NCI-H2196 (cell line): Measurements from ENCODE around the gene JARID2.
"Not testable (repeated sequence)": the region's sequence is repeated elsewhere in the genome, so short reads cannot be mapped to it uniquely, and the experiment has no call there.

Experiments used
- DNase-seq: peaks from one replicate; lab custom pipeline; 2025; ENCODE audit not compliant: unreplicated experiment; lab: John Stamatoyannopoulos, UW

Gene JARID2

DNA sequence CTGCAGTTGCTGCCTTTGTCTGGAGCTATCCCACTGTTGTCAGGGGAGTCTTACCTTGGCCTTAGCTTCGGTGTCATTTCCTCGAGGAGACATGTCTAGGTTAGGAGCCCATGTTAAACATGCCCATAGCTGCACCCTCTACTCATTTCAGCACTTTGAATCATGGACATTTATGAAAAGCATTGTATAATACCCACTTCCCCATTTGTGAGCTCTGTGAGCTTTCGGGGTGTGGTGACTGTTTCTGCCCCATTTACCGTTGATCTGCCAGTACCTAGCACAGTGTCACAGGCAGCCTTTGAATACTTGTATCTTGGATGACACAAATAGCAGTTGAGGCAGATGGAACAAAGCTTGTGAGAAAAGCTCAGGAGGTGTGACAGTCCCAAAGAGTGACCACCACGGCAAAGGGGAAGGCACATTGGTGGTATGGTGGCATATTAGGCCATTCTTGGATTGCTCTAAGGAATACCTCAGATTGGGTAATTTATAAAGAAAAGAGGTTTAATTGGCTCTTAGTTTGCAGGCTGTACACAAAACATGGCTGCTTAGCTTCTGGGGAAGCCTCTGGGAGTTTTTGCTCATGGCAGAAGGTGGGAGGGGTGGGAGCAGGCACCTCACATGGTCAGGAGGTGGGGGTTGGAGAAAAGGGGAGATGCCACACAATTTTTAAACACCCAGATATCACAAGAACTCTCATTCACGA is 42.0 kb downstream of the JARID2 start:
- no peak for DNase-seq

DNA sequence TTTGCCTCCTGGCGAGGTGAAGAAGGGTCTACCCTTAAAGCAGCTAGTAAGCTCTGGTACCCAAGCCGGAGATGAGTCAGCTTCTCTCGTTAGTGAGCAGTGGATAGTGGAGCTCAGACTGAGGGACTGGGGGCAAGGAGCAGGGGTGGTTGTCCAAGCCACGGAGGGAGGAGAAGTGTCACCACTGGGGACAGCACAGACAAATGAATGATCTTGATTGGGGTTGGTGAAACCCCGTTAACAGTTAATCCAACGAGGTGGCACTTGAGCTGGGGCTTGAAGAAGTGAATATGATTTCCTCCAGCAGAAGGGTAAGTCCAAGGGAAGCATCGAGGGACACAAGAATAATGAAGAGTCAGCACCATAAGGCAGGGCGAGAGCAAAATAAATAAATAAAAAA is 43.0 kb downstream of the JARID2 start:
- DNase-seq: no peak

DNA sequence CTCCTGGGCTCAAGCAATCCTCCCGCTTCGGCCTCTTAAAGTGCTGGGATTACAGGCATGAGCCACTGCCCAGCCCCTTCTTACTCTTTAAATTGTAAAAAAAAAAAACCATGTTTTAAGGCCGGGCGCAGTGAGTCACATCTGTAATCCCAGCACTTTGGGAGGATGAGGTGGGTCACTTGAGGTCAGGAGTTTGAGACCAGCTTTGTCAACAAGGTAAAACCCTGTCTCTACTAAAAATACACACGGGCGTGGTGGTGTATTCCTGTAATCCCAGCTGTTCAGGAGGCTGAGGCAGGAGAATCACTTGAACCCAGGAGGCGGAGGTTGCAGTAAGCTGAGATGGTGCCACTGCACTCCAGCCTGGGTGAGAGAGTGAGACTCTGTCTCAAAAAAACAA is 43.6 kb downstream of the JARID2 start:
- not testable (repeated sequence) for DNase-seq

DNA sequence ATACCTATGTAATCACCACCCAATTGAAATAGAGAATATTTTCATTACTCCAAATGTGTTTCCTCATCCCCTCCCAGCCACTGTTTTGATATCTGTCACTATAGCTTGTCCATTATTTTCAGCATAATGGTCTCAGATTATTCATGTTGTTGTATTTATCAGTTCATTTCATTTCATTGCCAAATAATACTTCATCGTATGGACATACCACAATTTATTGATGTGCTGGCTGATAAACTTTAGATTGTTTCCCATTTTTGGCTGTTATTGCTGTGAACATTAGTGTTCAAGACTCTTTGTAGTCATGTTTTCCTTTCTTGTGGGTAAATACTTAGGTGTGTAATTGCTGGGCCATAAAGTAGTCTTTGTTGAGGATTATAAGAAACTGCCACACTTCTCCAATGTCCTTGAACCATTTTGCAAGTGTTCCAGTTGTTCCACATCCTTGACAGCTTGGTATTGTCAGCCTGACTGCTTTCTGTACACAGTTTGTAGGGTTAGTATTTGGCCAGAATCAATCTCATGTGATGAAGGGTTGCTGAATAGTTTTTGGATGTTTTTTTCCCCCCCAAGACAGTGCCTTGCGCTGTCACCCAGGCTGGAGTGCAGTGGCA is 44.3 kb downstream of the JARID2 start:
- DNase-seq: no peak

DNA sequence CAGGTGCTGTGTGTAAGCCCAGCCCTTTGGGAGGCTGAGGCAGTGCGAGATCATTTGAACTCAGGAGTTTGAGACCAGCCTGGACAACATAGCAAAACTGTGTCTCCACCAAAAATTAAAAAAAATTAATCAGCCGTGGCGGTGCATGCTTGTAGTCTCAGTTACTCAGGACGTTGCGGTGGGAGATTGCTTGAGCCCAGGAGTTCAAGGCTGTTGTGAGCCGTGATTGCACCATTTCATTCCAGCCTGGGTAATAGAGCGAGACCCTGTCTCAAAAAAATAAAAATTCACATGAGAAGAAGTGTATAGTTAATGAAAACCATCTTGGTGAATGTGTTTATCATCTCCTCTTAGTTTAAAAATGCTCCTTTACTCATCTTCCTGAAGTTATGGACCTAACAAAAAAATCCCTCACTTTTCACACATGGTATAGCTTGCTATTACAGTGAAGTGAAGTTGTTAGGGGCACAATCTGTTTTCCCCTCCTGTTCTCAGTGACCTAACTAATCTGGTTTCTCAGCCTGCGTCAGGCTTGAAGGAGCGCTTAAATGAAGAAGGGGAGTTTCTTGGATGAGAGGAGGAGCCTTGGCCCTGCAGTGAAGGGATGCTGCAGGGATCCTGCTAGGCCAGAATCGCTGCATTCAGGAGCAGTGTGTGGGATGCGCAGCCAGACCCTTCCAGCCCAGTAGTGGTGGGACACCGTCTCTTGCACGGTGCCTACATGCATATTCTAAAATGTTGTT is 45.3 kb downstream of the JARID2 start:
- no peak for DNase-seq

DNA sequence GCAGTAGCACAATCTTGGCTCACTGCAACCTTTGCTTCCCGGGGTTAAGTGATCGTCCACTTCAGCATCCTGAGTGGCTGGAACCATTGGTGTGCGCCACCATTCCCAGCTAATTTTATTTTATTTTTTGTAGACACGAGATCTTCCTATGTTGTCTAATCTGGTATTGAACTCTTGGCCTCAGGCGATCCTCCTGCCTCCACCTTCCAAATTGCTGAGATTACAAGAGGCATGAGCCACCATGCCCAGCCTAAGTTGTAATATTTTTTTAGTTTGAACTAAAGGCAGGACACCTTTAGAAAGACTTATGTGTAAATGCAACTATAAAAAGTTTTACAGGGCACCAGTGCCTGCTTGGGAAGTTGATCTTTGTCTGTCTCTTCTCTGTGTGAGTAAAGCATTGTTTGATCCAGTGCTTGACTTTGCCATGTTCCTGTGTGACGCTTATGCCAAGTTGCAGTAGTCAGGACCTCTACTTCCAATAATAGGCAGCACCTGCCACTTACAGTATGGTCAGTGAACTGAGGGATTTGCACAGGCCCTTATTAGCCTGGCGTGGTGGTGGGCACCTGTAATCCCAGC is 46.9 kb downstream of the JARID2 start:
- DNase-seq: no peak

DNA sequence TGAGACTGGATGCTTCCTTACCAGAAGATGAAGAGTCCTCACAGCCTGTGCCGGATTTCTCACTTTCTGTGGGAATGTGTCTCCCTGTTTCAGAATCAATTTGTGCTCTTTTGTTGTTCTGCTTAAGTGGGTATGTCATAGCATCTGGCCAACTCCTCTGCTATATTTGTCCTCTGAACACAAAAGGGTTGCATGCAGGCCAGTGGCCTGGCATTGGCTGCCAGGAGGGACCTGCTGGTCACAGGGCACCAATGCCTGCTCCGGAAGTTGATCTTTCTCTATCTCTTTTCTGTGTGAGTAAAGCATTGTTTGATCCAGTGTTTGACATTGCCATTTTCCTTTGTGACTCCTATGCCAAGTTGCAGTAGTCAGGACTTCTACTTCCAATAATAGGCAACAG is 47.8 kb downstream of the JARID2 start:
- no peak for DNase-seq

DNA sequence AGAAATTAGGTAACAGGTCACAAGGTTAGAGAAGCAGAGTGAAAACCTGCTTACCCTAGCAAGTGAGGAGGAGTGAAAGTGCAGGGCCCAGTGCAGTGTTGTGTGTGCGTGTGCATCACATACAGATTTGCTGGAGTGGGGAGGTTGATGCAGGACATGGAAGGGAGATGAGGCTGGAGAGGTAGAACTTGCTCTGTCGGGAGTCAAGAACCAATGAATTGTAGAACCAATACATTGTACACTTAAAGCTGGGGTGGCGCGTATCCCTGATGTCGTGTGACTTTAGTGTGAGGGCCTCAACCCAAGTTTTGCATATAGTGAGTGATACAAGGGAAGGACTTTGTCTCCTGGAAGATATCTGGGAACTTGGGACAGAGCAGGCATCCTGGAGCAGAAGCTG is 48.6 kb downstream of the JARID2 start:
- no peak for DNase-seq

DNA sequence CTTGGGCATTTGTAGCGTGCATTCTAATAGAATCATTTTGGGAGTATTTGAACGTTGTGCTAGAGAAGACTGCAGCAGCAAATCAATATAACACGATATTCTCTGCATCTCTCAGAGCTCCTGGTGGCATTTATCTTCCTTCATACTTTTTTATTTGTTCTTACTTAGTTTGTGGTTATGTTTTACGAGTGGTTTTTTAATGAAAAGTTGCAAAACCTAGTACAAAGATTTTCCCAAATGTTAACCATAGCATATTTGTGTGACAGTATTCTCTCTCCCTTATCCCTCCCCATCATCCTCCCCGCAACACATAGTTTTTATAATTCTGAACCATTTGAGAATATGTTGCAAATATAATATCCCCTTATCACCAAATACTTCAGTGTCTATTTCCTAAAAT is 50.4 kb downstream of the JARID2 start:
- DNase-seq: no peak

DNA sequence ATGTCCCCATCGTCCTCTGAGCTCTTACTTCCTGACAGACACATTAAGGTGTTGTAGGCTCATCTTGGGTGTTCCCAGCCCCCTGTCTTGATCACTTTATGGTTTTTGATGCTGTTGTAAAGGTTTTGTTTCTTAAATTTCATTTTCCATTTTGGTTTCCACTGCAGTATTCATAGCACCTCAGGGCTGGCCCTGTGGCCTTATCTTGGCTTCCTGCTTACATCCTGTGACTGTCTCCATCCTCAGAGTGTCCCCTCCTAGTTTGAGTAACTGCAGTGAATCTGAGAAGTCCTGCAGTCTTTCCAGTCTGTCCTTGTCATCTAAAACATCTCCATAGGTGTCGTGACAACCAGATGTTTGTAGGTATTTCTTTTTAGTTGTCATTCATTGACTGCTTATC is 50.9 kb downstream of the JARID2 start:
- no peak for DNase-seq

DNA sequence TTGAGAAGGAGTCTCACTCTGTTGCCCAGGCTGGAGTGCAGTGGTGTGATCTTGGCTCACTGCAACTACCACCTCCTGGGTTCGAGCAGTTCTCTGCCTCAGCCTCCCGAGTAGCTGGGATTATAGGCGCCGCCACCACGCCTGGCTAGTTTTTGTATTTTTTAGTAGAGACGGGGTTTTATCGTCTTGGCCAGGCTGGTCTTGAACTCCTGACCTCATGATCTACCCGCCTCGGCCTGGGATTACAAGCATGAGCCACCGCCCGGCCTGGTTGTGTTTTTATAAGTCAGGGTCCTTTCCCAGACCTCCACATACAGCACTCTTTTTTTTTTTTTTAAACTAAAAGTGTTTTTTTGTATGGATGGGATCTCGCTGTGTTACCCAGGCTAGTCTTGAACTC is 51.3 kb downstream of the JARID2 start:
- DNase-seq: not testable (repeated sequence)

DNA sequence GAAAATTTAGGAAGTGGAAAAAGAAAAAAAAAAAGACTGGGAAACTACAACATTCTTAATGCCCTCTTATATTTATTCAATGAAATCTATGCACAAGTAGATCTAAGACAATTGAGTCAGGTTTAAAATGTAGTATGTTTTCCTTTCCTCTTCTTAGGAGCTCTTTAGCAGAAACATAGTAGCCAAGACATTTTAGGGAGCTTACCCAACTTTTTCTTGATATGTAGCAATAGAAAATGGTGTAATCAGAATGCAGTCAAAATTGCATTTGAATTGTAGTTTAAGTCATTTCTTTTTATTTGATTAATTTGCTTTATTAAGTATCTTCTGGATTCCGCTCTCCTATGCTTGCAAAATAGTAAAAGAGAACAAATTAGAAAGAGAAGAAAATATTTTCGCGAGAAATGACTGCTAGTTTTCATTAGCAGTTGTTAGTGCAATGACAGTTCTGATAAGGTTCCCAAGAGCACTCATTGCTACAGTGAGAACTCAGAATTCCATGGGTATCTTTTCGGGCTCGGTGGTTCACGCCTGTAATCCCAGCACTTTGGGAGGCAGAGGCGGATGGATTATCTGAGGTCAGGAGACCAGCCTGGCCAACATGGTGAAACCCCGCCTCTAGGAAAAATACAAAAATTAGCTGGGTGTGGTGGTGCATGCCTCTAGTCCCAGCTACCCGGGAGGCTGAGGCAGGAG is 52.2 kb downstream of the JARID2 start:
- no peak for DNase-seq

DNA sequence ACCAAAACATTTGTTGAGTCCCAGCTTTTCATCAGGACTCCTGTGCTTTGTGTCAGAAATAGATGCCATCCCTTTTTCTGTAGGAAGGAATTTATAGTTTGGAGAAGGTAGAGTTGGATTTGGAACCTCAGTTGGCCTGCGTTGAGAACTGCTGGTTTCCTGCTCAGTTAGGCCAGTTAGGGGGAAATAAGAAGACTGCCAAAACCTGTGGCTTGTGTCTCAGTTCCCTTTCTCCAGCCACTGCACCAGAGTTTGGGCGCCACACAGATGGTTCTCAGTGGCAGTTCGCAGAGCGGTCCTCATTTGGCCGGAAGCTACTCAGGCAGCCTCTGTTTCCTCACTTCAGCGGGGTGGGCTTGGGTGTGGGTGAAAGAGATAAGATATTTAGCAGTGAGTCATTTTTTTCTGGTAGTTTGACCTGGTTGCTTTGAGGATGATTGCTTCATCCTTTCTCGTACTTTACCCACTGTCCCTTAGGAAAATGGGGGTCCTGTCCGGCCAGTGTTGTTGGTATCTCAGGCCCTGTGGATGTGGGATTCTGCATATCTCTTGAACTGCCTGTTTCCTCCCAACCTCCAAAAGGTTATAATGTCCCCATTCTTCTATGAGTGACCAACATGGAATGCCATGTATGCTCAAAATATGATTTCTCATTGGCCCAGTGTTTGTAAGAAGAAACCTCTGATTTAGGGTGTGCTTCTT is 53.7 kb downstream of the JARID2 start:
- no peak for DNase-seq

DNA sequence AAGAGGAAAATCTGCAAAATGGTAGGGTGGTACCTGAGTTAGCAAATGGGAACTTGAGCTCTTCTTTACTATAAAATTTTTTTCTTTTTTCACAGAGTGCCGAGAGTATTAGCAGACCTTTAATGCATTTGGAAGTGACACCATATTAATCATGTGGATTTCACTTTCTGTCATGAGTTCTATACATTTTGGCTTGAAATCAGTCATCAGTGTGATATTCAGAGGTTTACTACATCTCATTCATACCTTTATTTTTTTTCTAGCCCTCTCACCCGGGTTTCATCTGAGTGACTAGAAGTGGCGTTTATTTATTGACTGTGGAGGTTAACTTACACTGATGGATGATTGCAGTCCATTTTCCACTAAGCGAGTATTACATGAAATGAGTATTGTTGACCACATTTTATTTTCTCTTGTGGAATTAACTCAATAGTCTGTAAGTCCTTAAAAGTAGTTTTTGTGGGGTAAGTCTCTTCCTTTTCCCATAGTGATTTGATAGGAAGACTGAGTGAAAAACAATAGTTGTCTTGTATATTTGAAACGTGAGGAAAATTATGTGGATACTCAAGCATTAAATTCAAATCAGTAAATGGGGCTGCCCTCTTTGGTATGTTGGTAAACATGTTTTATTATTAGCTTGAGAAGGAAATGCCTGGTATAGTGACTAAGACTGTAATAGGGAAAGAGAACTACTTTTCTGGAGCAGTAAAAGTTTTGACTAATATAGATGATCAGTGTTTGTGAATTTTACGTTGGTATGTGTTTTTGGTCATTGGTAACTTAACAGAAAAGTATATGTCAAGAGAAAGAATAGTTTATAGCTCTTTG is 55.5 kb downstream of the JARID2 start:
- DNase-seq: no peak

DNA sequence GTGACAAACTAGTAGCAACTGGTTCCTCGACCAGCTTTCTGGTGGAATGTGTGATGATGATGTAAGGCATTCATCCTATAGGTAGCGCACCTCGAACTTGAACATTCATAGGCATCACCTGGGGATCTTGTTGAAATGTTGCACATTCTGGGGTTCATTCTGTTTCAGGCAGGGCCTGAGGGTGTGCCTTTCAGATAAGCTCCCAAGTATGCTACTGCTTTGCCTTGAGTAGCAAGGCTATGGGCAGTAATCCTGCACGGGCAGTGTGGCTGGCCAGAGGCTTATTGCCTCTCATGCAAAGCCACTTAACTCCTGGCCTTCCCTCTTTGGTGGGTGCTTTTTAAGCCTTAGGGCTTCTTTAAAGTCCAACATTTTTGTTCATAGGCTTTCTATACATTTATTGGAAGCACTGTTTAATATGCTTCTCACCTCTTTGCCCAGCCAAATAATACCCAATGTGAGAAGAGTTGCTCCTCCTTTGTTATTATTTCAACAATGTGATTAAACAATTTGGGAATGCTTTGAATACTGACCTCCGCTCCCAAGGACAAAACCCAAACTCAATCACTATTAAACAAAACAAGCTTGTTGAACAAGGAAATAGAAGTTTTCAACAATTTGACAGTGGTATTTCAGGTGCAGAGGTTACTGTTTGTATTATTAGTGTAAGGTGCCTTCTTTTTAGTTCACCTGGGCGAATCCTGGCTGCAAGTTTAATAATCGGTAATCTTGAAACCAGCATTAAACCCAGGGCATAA is 57.5 kb downstream of the JARID2 start:
- DNase-seq: no peak

DNA sequence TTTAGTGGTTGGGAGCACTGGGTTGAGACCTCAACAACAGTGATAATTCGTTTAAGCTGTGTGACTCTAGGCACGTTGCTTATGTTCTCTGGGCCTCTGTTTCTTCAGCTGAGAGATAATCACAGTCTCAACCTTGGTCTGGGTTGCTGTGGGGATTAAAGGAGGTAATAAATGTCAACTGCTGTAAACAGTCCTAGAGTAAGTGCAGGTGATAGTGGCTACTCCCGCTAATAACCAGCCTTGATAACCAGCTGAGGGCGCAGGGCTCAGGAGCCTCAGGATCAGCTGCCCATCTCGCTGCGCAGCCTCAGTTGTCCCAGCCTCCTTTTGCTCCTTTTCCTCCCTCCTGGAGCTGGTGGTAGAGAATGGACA is 58.0 kb downstream of the JARID2 start:
- no peak for DNase-seq

DNA sequence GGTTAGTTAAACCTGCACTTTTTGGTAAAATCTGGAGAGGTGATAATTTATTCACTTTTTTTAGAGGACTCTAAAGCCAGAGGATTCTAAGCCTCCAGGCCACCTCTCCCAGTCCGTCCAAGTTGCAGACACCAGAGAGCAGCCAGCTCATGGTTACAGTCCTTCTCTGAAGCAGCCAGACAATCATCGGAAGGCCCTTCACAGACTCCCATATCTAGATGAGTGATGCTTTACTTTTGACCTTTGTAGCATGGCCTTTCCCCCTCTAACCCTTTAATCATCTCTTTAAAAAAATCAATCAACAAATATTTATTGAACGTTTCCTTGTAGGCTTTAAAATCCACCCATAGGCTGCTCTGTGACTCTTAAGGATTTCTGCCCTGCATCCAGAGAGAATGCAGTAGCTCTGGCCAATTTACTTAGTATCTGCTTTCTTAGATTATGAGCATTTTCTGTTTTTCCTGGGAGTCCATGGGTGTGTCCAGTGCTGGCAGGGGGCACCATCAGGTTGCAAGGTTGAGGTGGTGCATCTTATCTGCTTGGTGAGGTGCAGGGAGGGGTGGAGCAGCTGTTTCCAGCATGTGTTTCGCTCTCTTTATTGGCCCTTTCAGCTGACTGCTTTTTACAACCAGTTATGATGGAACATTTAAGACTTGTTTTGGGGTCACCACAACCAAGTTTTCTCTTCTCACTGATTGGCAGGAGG is 58.6 kb downstream of the JARID2 start:
- DNase-seq: no peak

DNA sequence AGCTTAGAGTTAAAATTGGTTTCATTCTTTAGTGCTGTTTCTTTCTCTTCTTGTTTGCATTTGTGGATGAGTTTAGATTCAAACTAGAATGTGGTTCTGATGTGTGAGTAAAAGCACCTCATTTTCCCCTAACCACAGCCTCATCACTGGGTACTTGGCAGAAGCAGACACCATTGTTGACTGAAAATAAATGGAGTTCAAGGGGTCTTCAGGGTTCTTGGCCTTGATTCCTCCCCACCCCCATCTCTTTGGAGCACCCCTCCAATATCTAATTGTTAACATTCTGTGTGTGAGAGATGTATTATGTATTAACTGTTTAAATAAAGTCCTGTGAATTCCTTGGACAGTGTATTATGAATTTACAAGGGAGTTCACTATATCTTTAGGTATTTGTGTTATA is 59.6 kb downstream of the JARID2 start:
- DNase-seq: no peak

DNA sequence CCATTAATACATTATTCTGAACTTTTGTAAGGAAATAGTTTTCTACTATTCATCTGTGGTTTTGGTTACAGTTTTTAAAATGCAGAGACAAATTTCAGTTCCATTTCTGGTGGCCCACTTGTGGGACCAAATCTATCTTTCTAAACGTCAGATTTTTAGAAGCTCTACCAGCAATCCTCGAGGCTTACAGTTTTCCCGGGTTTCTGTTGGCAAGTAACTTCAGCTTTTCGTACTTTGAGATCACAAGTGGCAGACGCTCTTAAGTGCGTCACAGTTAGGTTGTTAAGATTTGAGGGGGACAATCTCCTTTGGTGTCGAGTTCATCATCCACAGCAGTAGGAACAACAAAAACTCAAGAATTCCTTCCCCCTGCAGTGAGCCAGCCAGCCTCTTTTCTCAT is 60.0 kb downstream of the JARID2 start:
- no peak for DNase-seq
